Suprapubic skin (tissue), 4 donors: ENCODE data around the gene HIVEP2. TPM values are rescaled to one million over a fixed set of nuclear protein-coding genes. Genes with fewer than 3 reads are reported as not detected.

Experiments
- DNase-seq, 2 donors: peaks; one replicate each; pipeline ENCODE4 v3.0.0-alpha.2; 2019; ENCODE audit warnings: low spot score in 2 of 2
- H3K27ac ChIP-seq: fragments of 200-600 bp; sonication (generic); one replicate; pipeline ENCODE4 v1.5.1; 2019
- H3K27me3 ChIP-seq: fragments of 200-600 bp; sonication (generic); one replicate; pipeline ENCODE4 v1.5.1; 2019
- H3K36me3 ChIP-seq: fragments of 200-600 bp; sonication (generic); one replicate; pipeline ENCODE4 v1.5.1; 2019
- H3K4me1 ChIP-seq: fragments of 200-600 bp; sonication (generic); one replicate; pipeline ENCODE4 v1.5.1; 2019
- H3K4me3 ChIP-seq: fragments of 200-600 bp; sonication (generic); one replicate; pipeline ENCODE4 v1.5.1; 2019; ENCODE audit warnings: mild to moderate bottlenecking
- H3K9me3 ChIP-seq: fragments of 200-600 bp; sonication (generic); one replicate; pipeline ENCODE4 v1.5.1; 2019
- EP300 ChIP-seq: sonication (generic); formaldehyde crosslinking; IDR thresholded peaks from one replicate; pipeline ENCODE4 v1.6.1; 2017; ENCODE audit warnings: antibody characterized with exemption
- POLR2A ChIP-seq, 2 donors: fragments of 450-650 bp; IDR thresholded peaks; one replicate each; pipeline ENCODE4 v1.6.1; 2017; ENCODE audit warnings: antibody characterized with exemption in 2 of 2, mild to moderate bottlenecking in 2 of 2, moderate library complexity in 2 of 2
- POLR2AphosphoS5 ChIP-seq, 3 donors: sonication (generic); formaldehyde crosslinking; IDR thresholded peaks; one replicate each; pipeline ENCODE4 v1.6.1; 2017; ENCODE audit warnings: antibody characterized with exemption in 3 of 3
- WGBS: methylation state at CpG from one replicate; pipeline ENCODE4 v1.1.5; 2018; 5-methylcytosine and 5-hydroxymethylcytosine counted together
- total RNA-seq, 4 donors: library from RNA; depleted of rRNA; stranded (reverse); fragments of >200 nt; gene quantifications; one replicate each; pipeline ENCODE4 v1.1.0, GENCODE V29; 2016
- TF ChIP-seq, protein P1 (sequence below), 2 donors: fragments of 200-600 bp in 1 of 2; fragments of 450-650 bp in 1 of 2; sonication (generic) in 1 of 2; IDR thresholded peaks; one replicate each; pipeline ENCODE4 v1.5.1; 2016 to 2019; ENCODE audit warnings: antibody characterized with exemption in 2 of 2, mild to moderate bottlenecking in 1 of 2, moderate library complexity in 1 of 2

The HIVEP2 gene
- total RNA-seq, 4 donors from 2014 or later: 23.6 to 31.3 (median 25.6) TPM

DNA sequence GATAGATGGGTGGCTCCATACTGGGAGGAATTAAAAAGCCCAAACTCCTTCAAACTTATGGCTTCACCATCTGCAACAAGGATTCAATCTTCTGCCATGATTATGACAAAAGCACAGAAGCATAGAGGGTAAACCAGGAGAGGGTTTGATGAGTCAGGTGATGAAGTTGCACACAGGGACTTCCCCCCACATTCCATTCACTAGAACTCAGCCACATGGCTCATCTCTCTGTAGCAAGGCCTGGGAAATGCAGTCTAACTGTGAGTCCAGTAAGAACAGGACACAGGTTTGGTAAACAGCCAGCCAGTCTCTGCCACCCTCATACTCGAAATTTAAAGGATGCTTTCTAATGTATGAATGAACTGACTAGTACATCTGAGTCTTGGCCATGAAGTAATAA lies 142.9 kb downstream of the HIVEP2 start:
- DNase-seq: no peak
- Histone ChIP-seq H3K4me3 (no peak overlapping the region), H3K27ac (no peak overlapping the region), H3K36me3 (no peaks in the 10 kb centered on the region), H3K27me3 (no peaks in the 10 kb centered on the region), H3K4me1 (peaks cover 13% of the 10 kb centered on the region), H3K9me3 (no peaks in the 10 kb centered on the region)
- TF ChIP-seq EP300 (no peak), POLR2A (IDR thresholded peaks at IDR 0.05) (no peak), POLR2AphosphoS5 (IDR thresholded peaks at IDR 0.05) (no peak)
- TF ChIP-seq, protein P1, sequence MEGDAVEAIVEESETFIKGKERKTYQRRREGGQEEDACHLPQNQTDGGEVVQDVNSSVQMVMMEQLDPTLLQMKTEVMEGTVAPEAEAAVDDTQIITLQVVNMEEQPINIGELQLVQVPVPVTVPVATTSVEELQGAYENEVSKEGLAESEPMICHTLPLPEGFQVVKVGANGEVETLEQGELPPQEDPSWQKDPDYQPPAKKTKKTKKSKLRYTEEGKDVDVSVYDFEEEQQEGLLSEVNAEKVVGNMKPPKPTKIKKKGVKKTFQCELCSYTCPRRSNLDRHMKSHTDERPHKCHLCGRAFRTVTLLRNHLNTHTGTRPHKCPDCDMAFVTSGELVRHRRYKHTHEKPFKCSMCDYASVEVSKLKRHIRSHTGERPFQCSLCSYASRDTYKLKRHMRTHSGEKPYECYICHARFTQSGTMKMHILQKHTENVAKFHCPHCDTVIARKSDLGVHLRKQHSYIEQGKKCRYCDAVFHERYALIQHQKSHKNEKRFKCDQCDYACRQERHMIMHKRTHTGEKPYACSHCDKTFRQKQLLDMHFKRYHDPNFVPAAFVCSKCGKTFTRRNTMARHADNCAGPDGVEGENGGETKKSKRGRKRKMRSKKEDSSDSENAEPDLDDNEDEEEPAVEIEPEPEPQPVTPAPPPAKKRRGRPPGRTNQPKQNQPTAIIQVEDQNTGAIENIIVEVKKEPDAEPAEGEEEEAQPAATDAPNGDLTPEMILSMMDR (IDR thresholded peaks at IDR 0.05): no peak
- WGBS: 56% methylated on average over 1 of the region's 1 CpG

GRCh38 chr6:142800240-142800639 lies 144.7 kb downstream of the HIVEP2 start:
- Histone ChIP-seq H3K27me3 (no peaks in the 10 kb centered on the region), H3K4me1 (peaks cover 13% of the 10 kb centered on the region), H3K36me3 (no peaks in the 10 kb centered on the region), H3K4me3 (no peak overlapping the region), H3K27ac (no peak overlapping the region), H3K9me3 (no peaks in the 10 kb centered on the region)
- TF ChIP-seq POLR2A (IDR thresholded peaks at IDR 0.05): no peak
- TF ChIP-seq, protein P1 (IDR thresholded peaks at IDR 0.05): no peak
- TF ChIP-seq POLR2AphosphoS5 (IDR thresholded peaks at IDR 0.05): no peak
- no peak for TF ChIP-seq EP300
- DNase-seq: no peak

- no peak for DNase-seq
- 94% methylated on average over 1 of the region's 1 CpG for WGBS
- H3K27ac ChIP-seq: no peak overlapping the region
- no peaks in the 10 kb centered on the region for H3K27me3 ChIP-seq
- no peaks in the 10 kb centered on the region for H3K36me3 ChIP-seq
- H3K9me3 ChIP-seq: no peaks in the 10 kb centered on the region
- peaks cover 13% of the 10 kb centered on the region for H3K4me1 ChIP-seq
- no peak for TF ChIP-seq POLR2A (IDR thresholded peaks at IDR 0.05)
- TF ChIP-seq, protein P1 (IDR thresholded peaks at IDR 0.05): no peak
- no peak for TF ChIP-seq EP300
- no peak for TF ChIP-seq POLR2AphosphoS5 (IDR thresholded peaks at IDR 0.05)
- H3K4me3 ChIP-seq: no peak overlapping the region
These were observed 145.3 kb downstream of the HIVEP2 start for GRCh38 chr6:142799639-142800038.

- H3K27me3 ChIP-seq: no peaks in the 10 kb centered on the region
- no peak for TF ChIP-seq POLR2A (IDR thresholded peaks at IDR 0.05)
- TF ChIP-seq EP300: no peak
- TF ChIP-seq, protein P1 (IDR thresholded peaks at IDR 0.05): no peak
- TF ChIP-seq POLR2AphosphoS5 (IDR thresholded peaks at IDR 0.05): no peak
- no peaks in the 10 kb centered on the region for H3K9me3 ChIP-seq
- DNase-seq: no peak
- peaks cover 13% of the 10 kb centered on the region for H3K4me1 ChIP-seq
- 97% methylated on average over 1 of the region's 1 CpG for WGBS
- H3K4me3 ChIP-seq: no peak overlapping the region
- H3K36me3 ChIP-seq: no peaks in the 10 kb centered on the region
- H3K27ac ChIP-seq: no peak overlapping the region
These were observed 147.8 kb downstream of the HIVEP2 start for GRCh38 chr6:142797159-142797558.

DNA sequence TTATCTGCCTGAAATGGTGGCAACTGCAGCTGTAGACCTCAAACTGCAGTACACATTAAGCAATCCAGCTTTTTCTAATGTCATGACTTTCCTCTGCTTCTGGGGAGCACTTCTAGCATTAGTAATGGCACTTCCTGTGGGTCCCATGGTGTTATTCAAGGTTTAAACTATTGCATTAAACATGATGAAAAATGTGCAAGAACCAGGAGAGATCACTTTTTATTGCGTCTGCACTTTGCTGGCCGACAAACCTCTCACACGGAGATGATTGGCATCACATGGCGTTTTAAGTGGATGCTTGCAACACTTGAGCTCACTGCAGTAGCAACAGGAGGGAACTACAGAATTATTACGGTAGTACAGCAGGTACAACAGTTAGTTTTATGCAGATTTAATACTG lies 148.4 kb downstream of the HIVEP2 start:
- Histone ChIP-seq H3K4me1 (peaks cover 13% of the 10 kb centered on the region), H3K27me3 (no peaks in the 10 kb centered on the region), H3K4me3 (no peak overlapping the region), H3K36me3 (no peaks in the 10 kb centered on the region), H3K27ac (no peak overlapping the region), H3K9me3 (no peaks in the 10 kb centered on the region)
- 87% methylated on average over 5 of the region's 5 CpGs for WGBS
- DNase-seq: no peak
- TF ChIP-seq POLR2A (IDR thresholded peaks at IDR 0.05) (no peak), POLR2AphosphoS5 (IDR thresholded peaks at IDR 0.05) (no peak), EP300 (no peak)
- TF ChIP-seq, protein P1 (IDR thresholded peaks at IDR 0.05): no peak
